Mucosa of descending colon (tissue), 3 donors: ENCODE data around the gene NFIA. TPM values are rescaled to one million over a fixed set of nuclear protein-coding genes. Genes with fewer than 3 reads are reported as not detected.
A peak's percentile ranks its signal among the peaks of the same experiment; 100 is the strongest.

Source experiments
- ATAC-seq: fragments of 200-7000 bp; cut with Tn5 transposase; one replicate; pipeline ENCODE4 v1.9.1; 2020; ENCODE audit warnings: mild to moderate bottlenecking, moderate library complexity
- DNase-seq, 3 donors: peaks; one replicate each; pipeline ENCODE4 v3.0.0-alpha.2; 2020
- H3K36me3 ChIP-seq: fragments of 200-600 bp; one replicate; pipeline ENCODE4 v1.8.0; 2021; ENCODE audit warnings: low read depth, mild to moderate bottlenecking
- H3K4me1 ChIP-seq: fragments of 200-600 bp; one replicate; pipeline ENCODE4 v1.8.0; 2021; ENCODE audit warnings: low read depth, mild to moderate bottlenecking
- H3K4me3 ChIP-seq: fragments of 200-600 bp; one replicate; pipeline ENCODE4 v1.8.0; 2021; ENCODE audit warnings: mild to moderate bottlenecking
- H3K9me3 ChIP-seq: fragments of 200-600 bp; one replicate; pipeline ENCODE4 v1.8.0; 2021; ENCODE audit warnings: mild to moderate bottlenecking
- CTCF ChIP-seq: fragments of 200-600 bp; IDR thresholded peaks from one replicate; pipeline ENCODE4 v1.8.0; 2022; ENCODE audit warnings: antibody characterized with exemption, mild to moderate bottlenecking
- intact Hi-C, 2 donors: fragments of 100-400 bp; cut with DNase I in 1 of 2; cut with micrococcal nuclease in 1 of 2; formaldehyde crosslinking; loops; one replicate each; pipeline versions ENCODE4 v1.11.0 to v1.11.1; 2022; cut with DNase I, micrococcal nuclease
- total RNA-seq, 3 donors: library from RNA; stranded (reverse); fragmentation: NEBNext Ultra II Directional in 2 of 3; extraction: Animal tissue kit (Norgen Biotek cat#: 25700) in 2 of 3; gene quantifications; one replicate each; pipeline versions ENCODE4 v1.2.1 to v1.2.4, GENCODE V29; 2021 to 2023
- donor health status: DM: no; HTN: no; CAD: no; lungs with moderate emphysema.
- donor health status: DM: no; HTN: no; CAD: no.
- donor health status: DM: no; HTN: yes; CAD: no.

Gene NFIA
- total RNA-seq, 3 donors from 2014 or later, result 46.4 to 145 (median 51.1) TPM

GRCh38 chr1:61047061-61047460 lies 35.3 kb upstream of the NFIA start:
- DNase-seq (no peak), ATAC-seq (no peak)
- no peaks in the 10 kb centered on the region for H3K9me3 ChIP-seq
- H3K36me3 ChIP-seq, result no peaks in the 10 kb centered on the region
- no peak for TF ChIP-seq CTCF
- H3K4me3 ChIP-seq, result no peak overlapping the region
- H3K4me1 ChIP-seq, result no peaks in the 10 kb centered on the region
- intact Hi-C loops, result loop anchor here (10.0 kb wide), 2 partner anchors 408 to 1072 kb away; no protein-coding TSS in a partner anchor

DNA sequence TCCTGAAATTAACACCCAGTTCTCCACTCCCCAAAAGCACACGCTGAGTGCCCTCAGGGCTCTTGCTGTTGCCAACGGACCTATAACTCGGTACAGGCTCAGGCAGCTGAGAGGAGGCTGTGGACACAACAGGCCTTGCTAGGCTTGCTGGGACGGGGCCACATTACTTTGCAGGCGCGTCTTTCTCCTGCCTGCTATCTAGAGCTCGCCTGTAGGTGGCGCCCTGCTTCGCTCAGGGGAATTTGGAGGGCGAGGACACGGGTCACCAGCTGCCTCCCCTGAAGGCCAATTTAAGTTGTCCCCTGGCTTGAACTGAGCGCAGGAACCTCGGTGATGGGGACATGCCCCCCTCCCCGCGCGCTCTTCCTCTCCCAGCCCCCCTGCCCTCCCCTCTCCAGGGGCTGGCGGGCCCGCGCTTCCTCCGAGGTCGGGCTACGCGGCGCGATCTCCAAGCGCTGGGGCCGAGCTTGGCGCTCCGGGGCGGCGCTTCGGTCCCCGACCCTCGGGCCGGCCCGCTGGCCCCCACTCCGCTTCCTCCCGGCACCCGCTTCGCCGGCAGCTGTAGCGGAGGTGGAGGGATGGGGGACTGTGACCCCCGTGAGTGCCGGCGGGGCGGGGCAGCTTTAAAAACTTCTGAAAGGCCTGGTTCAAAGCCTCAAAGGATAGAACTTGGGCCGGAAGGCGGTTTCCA lies 32.4 kb upstream of the NFIA start:
- intact Hi-C loops, result loop anchor here (10.0 kb wide), 3 partner anchors 285 to 1075 kb away; no protein-coding TSS in a partner anchor
- peak; percentile 91 for ATAC-seq

DNA sequence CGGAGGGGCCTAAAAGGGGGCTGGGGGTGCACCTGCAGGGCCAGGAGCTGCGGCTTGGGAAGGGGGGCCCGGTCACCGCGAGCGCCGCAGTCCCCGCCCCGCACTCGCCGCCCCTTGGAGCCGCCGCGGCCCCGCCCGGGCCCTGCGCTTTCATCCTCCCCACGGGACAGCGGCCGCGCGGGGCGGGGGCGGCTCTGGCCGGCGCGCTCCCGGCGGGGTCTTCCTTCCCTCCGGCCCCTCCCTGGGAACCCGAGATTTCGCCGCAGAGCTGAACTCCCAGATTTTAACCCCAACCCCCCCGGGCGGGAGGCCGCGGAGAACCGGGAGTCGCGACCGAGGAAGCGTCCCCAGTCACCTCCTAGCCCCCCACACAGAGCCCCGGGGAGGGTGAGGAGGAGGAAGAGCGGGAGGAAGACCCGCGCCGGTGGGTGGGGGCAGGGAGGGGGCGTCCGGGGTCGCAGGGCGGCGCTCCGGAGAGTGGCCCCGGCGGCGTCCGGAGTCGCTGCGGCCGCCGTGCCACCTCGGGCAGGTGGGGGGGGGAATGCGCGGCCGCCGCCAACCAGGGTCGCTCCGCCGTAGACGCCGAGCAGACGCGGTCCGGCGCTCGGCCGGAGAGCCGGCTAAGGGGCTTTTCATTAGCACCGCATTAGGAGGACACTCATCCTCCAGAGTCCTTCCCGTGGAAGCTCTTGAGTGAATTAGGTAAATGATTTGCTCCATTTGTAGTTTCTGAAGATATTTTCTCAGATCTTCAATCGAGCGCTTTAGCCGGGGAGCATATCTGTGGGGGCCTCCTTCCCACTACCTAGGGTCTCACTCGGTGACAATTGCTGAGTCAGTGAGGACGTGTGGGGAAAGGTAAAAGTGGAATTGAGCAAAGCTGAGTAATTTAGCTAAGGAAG lies 31.6 kb upstream of the NFIA start:
- no peak for TF ChIP-seq CTCF
- intact Hi-C loops, result loop anchor here (10.0 kb wide), 2 partner anchors 284 to 404 kb away; no protein-coding TSS in a partner anchor
- ATAC-seq (peak; percentile 72), DNase-seq (peak; percentile 61 to 74 (median 68))
- no peaks in the 10 kb centered on the region for H3K36me3 ChIP-seq
- H3K4me3 ChIP-seq, result peak overlapping the region; percentile 61
- no peaks in the 10 kb centered on the region for H3K9me3 ChIP-seq
- peaks cover 22% of the 10 kb centered on the region for H3K4me1 ChIP-seq

More for the DNA sequence above, 32.4 kb upstream of the NFIA start:
- peak; percentile 91 to 98 (median 97) for DNase-seq
- TF ChIP-seq CTCF, result peak; percentile 95
- Histone ChIP-seq H3K4me3 (peak overlapping the region; percentile 61), H3K4me1 (peaks cover 15% of the 10 kb centered on the region), H3K36me3 (no peaks in the 10 kb centered on the region), H3K9me3 (no peaks in the 10 kb centered on the region)

GRCh38 chr1:61051443-61051718 lies 31.0 kb upstream of the NFIA start:
- no peak for DNase-seq
- no peak for TF ChIP-seq CTCF
- Histone ChIP-seq H3K36me3 (no peaks in the 10 kb centered on the region), H3K4me3 (no peak overlapping the region), H3K4me1 (peaks cover 23% of the 10 kb centered on the region), H3K9me3 (no peaks in the 10 kb centered on the region)
- no peak for ATAC-seq
- intact Hi-C loops, result loop anchor here (10.0 kb wide), 2 partner anchors 283 to 403 kb away; no protein-coding TSS in a partner anchor

DNA sequence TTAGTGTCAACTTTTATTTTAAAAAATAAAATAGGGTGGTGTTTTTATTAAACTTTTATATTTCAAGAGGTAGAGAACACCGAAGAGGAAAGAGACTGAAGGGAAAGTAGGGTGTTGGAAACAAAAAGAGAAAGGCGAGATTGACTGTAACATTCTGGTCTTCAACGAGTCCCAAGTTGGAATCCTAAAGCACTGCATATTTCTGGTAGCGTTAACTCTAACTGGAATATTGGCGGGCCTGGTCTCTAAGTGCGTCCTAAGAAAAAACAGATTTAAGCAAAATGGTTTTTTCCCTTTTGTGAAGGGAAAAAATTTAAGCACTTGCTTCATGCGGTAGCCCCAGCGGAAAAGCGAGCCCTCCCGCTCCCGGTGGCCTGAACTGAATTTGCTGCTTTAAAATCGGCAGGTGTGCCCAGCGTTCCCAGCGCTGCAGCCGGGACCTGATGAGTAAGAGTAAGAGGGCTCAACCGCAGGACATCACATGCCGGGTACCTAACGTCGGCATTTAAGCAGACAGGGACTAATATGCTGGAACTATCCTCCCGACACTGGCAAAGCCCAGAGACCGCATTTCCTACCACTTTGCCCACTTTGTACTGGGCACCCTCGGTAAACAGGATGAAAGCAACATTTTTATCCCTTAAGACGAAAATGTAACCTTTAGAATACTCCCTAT lies 30.5 kb upstream of the NFIA start:
- no peak overlapping the region for H3K4me3 ChIP-seq
- intact Hi-C loops, result loop anchor here (10.0 kb wide), 2 partner anchors 283 to 403 kb away; no protein-coding TSS in a partner anchor
- no peaks in the 10 kb centered on the region for H3K9me3 ChIP-seq
- DNase-seq, result no peak
- ATAC-seq, result no peak
- no peak for TF ChIP-seq CTCF
- peaks cover 23% of the 10 kb centered on the region for H3K4me1 ChIP-seq
- no peaks in the 10 kb centered on the region for H3K36me3 ChIP-seq
